Measurements from ENCODE around the gene RCOR2. TPM values are rescaled to one million over a fixed set of nuclear protein-coding genes. Genes with fewer than 3 reads are reported as not detected.

The RCOR2 gene
- total RNA-seq, 1 donor from 2014 or later, result 14.3 TPM

Small RNAs within 50 kb of the gene (small RNA-seq; reads per million reads assigned to genes)
- gene RNU6-1306P, result not detected

Other genes with a start within 250 kb of the RCOR2 start
- gene ATL3, start 245.8 kb downstream of the RCOR2 start, total RNA-seq, result 21.6 TPM
- gene RTN3, start 235.7 kb downstream of the RCOR2 start, total RNA-seq, result 239 TPM
- 55.8 TPM for gene ZFTA, start 148.4 kb downstream of the RCOR2 start, total RNA-seq
- gene SPINDOC, start 103.7 kb downstream of the RCOR2 start, total RNA-seq, result 13.0 TPM
- gene MARK2, start 78.1 kb downstream of the RCOR2 start, total RNA-seq, result 11.8 TPM
- 11.4 TPM for gene NAA40, start 21.8 kb upstream of the RCOR2 start, total RNA-seq
- gene COX8A, start 57.5 kb upstream of the RCOR2 start, total RNA-seq, result 238 TPM
- 31.4 TPM for gene OTUB1, start 69.3 kb upstream of the RCOR2 start, total RNA-seq
- 4.5 TPM for gene FLRT1, start 118.8 kb upstream of the RCOR2 start, total RNA-seq
- gene MACROD1, start 248.9 kb upstream of the RCOR2 start, total RNA-seq, result 19.6 TPM

Data from frontal cortex (tissue), 1 donor.